HG03565 (cell line): Measurements from ENCODE around the gene NMUR2.
A peak's percentile ranks its signal among the peaks of the same experiment; 100 is the strongest.

ENCODE experiments used
- ATAC-seq: cut with Tn5 transposase; IDR thresholded peaks from one replicate; pipeline ENCODE4 v1.9.1; 2021; ENCODE audit warnings: mild to moderate bottlenecking, moderate library complexity; ENCODE audit not compliant: unreplicated experiment

The NMUR2 gene

GRCh38 chr5:152405145-152405544 is at the start of gene NMUR2:
TSS of gene NMUR2 (minus strand) at chr5:152405279. CDS start at chr5:152405113, 166 bp downstream.
- no peak for ATAC-seq

- ATAC-seq: no peak
Measured at GRCh38 chr5:152443935-152444334, 38.9 kb upstream of the NMUR2 start.

- ATAC-seq: no peak
Measured at GRCh38 chr5:152439791-152440190, 34.7 kb upstream of the NMUR2 start.

- ATAC-seq: no peak
Measured at GRCh38 chr5:152437866-152438265, 32.8 kb upstream of the NMUR2 start.

GRCh38 chr5:152427721-152428120 is 22.6 kb upstream of the NMUR2 start:
- no peak for ATAC-seq

GRCh38 chr5:152425083-152425482 is 20.0 kb upstream of the NMUR2 start:
- ATAC-seq: no peak

GRCh38 chr5:152424501-152424900 is 19.4 kb upstream of the NMUR2 start:
- no peak for ATAC-seq

- ATAC-seq: no peak
Measured at GRCh38 chr5:152422081-152422480, 17.0 kb upstream of the NMUR2 start.

- ATAC-seq: no peak
Measured at GRCh38 chr5:152412129-152412528, 7.0 kb upstream of the NMUR2 start.

GRCh38 chr5:152406082-152406481 is 1.0 kb upstream of the NMUR2 start:
- ATAC-seq: no peak

- ATAC-seq: no peak
Measured at GRCh38 chr5:152404494-152404893, 585 bp downstream of the NMUR2 start.

- no peak for ATAC-seq
Measured at GRCh38 chr5:152403046-152403445, 2.0 kb downstream of the NMUR2 start.

- no peak for ATAC-seq
Measured at GRCh38 chr5:152400846-152401245, 4.2 kb downstream of the NMUR2 start.

- peak; percentile 89 for ATAC-seq
Measured at GRCh38 chr5:152397581-152397980, 7.5 kb downstream of the NMUR2 start.

- ATAC-seq: no peak
Measured at GRCh38 chr5:152393441-152393840, 11.6 kb downstream of the NMUR2 start.

- no peak for ATAC-seq
Measured at GRCh38 chr5:152389208-152389849, 15.8 kb downstream of the NMUR2 start.

- no peak for ATAC-seq
Measured at GRCh38 chr5:152388610-152389009, 16.5 kb downstream of the NMUR2 start.

GRCh38 chr5:152380415-152381123 is 24.5 kb downstream of the NMUR2 start:
- ATAC-seq: no peak

GRCh38 chr5:152379331-152379730 is 25.7 kb downstream of the NMUR2 start:
- no peak for ATAC-seq

GRCh38 chr5:152378730-152379129 is 26.3 kb downstream of the NMUR2 start:
- ATAC-seq: no peak

- no peak for ATAC-seq
Measured at GRCh38 chr5:152376886-152377285, 28.2 kb downstream of the NMUR2 start.

GRCh38 chr5:152374711-152375275 is 30.3 kb downstream of the NMUR2 start:
- no peak for ATAC-seq
